ACC112 (cell line): ENCODE results near the gene RPAP2.
"Not testable (repeated sequence)": the region's sequence is repeated elsewhere in the genome, so short reads cannot be mapped to it uniquely, and the experiment has no call there.

Experiments used
- H2AFZ ChIP-seq: fragments of 200-600 bp; sonication (generic); one replicate; pipeline ENCODE4 v1.6.0; 2017; ENCODE audit warnings: antibody characterized with exemption, low read length; ENCODE audit not compliant: unreplicated experiment
- H3K27ac ChIP-seq: fragments of 200-600 bp; sonication (generic); 2 replicates; pipeline ENCODE4 v1.5.1; 2014; ENCODE audit warnings: low read depth, mild to moderate bottlenecking, antibody characterized with exemption, low read length, moderate library complexity
- H3K27me3 ChIP-seq: fragments of 200-600 bp; sonication (generic); 2 replicates; pipeline ENCODE4 v1.6.1; 2014; ENCODE audit warnings: mild to moderate bottlenecking, antibody characterized with exemption, low read length, moderate library complexity, mixed read lengths; ENCODE audit not compliant: insufficient read depth
- H3K36me3 ChIP-seq: fragments of 200-600 bp; sonication (generic); 2 replicates; pipeline ENCODE4 v1.6.1; 2016; ENCODE audit warnings: mild to moderate bottlenecking, antibody characterized with exemption, low read length, moderate library complexity, mixed read lengths; ENCODE audit not compliant: insufficient read depth
- H3K4me1 ChIP-seq: fragments of 200-600 bp; sonication (generic); one replicate; pipeline ENCODE4 v1.6.1; 2016; ENCODE audit warnings: low read length, mixed read lengths; ENCODE audit not compliant: insufficient read depth, unreplicated experiment, control insufficient read depth
- H3K4me3 ChIP-seq: fragments of 200-600 bp; sonication (generic); 2 replicates; pipeline ENCODE4 v1.5.1; 2014; ENCODE audit warnings: mild to moderate bottlenecking, low read depth, low read length
- H3K79me2 ChIP-seq: fragments of 200-600 bp; sonication (generic); one replicate; pipeline ENCODE4 v1.6.0; 2016; ENCODE audit warnings: low read length; ENCODE audit not compliant: control insufficient read depth, unreplicated experiment, insufficient read depth

Gene RPAP2

DNA sequence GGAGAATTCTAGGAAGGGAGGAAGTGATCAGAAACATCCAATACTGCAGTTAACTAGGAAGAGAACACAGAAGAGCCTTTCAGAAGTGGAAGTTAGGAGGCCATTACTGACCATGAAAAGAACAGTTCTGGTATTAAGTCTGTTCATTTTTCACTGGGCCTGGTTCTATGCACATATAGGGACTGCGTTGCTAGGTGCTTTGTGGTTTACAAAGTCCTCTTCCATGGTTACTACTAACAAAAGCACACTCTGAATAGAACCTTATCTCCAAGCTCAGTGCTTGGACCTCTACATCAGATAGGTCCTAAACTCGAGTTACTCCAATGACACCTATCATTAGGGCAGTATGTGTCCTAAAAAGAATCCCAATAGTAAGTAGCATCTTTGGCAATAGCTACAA, 75.4 kb downstream of the RPAP2 start:
- H3K79me2 ChIP-seq: no peaks in the 10 kb centered on the region
- H3K27me3 ChIP-seq: no peaks in the 10 kb centered on the region
- no peaks in the 10 kb centered on the region for H3K36me3 ChIP-seq
- H3K4me1 ChIP-seq: no peaks in the 10 kb centered on the region
- no peak overlapping the region for H3K27ac ChIP-seq
- H3K4me3 ChIP-seq: no peak overlapping the region
- no peak overlapping the region for H2AFZ ChIP-seq

DNA sequence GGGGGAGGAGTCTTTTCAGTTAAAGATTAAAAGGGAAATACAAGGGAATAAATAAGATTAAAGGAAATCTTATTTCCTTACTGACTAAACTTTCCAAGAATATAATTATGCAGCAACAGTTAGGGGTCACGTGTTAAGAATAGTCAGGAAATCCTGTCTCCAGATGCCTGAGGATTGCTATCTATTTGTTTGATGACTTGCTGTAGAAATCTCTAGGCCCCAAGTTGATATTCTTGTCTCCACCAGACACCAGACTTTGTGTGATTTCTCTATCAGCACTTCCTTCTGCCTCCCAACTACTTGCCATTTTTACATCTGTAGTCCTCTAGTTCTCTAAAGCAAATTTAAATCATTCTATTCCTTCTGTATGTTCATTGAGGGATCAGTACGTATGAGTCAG, 77.5 kb downstream of the RPAP2 start:
- Histone ChIP-seq H2AFZ (no peak overlapping the region), H3K27ac (no peak overlapping the region), H3K4me3 (no peak overlapping the region), H3K4me1 (no peaks in the 10 kb centered on the region), H3K27me3 (no peaks in the 10 kb centered on the region), H3K36me3 (no peaks in the 10 kb centered on the region), H3K79me2 (no peaks in the 10 kb centered on the region)

DNA sequence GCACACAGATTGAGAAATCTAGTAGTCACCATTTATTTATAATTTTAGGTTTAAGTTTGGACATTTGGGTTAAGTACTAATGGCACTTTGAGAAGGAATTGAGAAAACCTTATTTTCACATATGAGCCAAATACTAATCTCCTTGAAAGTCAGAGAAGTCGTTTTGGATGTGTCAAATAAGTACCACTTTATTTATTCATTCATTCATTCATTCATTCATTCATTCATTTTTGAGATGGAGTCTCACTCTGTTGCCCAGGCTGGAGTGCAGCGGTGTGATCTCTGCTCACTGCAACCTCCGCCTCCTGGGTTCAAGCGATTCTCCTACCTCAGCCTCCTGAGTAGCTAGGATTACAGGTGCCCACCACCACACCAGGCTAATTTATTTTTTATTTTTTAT, 79.1 kb downstream of the RPAP2 start:
- not testable (repeated sequence) for H3K4me1 ChIP-seq, H3K36me3 ChIP-seq, H3K4me3 ChIP-seq, H3K79me2 ChIP-seq, H3K27ac ChIP-seq, H3K27me3 ChIP-seq, H2AFZ ChIP-seq

DNA sequence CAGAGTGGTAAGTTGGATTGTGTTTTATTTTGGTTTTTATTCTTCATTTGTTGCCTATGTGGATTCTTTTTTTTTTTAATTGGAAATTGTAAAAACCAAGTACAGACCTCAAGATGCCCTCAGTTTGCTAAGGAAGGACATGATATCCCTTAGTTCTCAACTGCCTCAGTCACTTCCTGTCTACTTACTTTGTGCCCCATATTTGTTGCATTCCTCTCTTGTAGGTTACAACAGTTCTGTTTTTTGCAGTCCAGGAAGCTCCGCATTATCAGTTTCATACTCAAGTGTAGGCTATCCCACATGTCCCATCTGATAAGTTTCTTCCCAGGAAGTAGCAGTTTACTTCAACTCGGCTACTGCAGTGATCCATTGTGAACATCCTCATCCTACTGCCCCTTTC, 82.0 kb downstream of the RPAP2 start:
- H3K4me1 ChIP-seq: no peaks in the 10 kb centered on the region
- no peak overlapping the region for H3K4me3 ChIP-seq
- H3K27ac ChIP-seq: no peak overlapping the region
- H3K27me3 ChIP-seq: no peaks in the 10 kb centered on the region
- H3K79me2 ChIP-seq: no peaks in the 10 kb centered on the region
- H3K36me3 ChIP-seq: no peaks in the 10 kb centered on the region
- no peak overlapping the region for H2AFZ ChIP-seq

- H3K79me2 ChIP-seq, H3K27me3 ChIP-seq, H3K36me3 ChIP-seq, H3K4me3 ChIP-seq, H3K27ac ChIP-seq, H2AFZ ChIP-seq, H3K4me1 ChIP-seq: not testable (repeated sequence)
Observed at GRCh38 chr1:92393966-92394365, 95.1 kb downstream of the RPAP2 start.

GRCh38 chr1:92398519-92398918, 99.7 kb downstream of the RPAP2 start:
- Histone ChIP-seq H2AFZ (no peak overlapping the region), H3K27ac (no peak overlapping the region), H3K4me3 (no peak overlapping the region), H3K79me2 (no peaks in the 10 kb centered on the region), H3K27me3 (no peaks in the 10 kb centered on the region), H3K4me1 (no peaks in the 10 kb centered on the region), H3K36me3 (no peaks in the 10 kb centered on the region)

DNA sequence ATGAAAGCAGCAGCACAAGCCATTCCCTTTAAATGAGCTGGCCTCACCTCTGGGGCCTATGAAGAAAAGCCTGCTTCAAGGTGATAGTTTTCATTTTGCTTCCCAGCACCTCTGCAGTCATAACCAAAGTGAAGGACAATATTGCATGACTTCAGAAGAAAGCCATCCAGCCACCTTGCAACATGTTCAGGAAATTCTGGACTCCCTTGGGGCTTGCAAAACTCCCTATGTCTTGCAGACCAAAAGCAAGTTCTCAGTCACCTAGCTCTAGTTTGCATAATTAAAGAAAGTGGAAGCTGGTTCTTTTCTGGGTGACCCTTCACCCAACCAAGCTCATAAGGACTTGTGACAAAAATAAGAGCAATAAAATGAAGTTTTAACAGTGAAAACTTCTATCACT, 100.2 kb downstream of the RPAP2 start:
- no peaks in the 10 kb centered on the region for H3K79me2 ChIP-seq
- H2AFZ ChIP-seq: no peak overlapping the region
- no peak overlapping the region for H3K27ac ChIP-seq
- no peaks in the 10 kb centered on the region for H3K4me1 ChIP-seq
- no peaks in the 10 kb centered on the region for H3K27me3 ChIP-seq
- H3K4me3 ChIP-seq: no peak overlapping the region
- H3K36me3 ChIP-seq: no peaks in the 10 kb centered on the region

DNA sequence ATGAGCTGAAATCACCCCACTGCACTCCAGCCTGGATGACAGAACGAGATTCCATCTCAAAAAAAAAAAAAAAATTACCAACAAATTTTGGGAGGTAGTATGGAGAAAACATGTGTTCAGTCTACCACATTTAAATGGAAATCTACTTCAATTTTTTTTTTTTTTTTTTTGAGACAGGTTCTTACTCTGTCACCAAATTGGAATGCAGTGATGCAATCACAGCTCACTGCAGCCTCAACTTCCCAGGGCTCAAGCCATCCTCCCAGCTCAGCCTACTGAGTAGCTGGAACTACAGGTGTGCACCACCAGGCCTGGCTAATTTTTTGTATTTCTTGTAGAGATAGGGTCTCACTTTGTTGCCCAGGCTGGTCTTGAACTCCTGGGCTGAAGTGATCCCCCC, 105.8 kb downstream of the RPAP2 start:
- no peak overlapping the region for H2AFZ ChIP-seq
- no peak overlapping the region for H3K4me3 ChIP-seq
- no peaks in the 10 kb centered on the region for H3K36me3 ChIP-seq
- H3K27ac ChIP-seq: no peak overlapping the region
- no peaks in the 10 kb centered on the region for H3K79me2 ChIP-seq
- H3K4me1 ChIP-seq: no peaks in the 10 kb centered on the region
- H3K27me3 ChIP-seq: no peaks in the 10 kb centered on the region

DNA sequence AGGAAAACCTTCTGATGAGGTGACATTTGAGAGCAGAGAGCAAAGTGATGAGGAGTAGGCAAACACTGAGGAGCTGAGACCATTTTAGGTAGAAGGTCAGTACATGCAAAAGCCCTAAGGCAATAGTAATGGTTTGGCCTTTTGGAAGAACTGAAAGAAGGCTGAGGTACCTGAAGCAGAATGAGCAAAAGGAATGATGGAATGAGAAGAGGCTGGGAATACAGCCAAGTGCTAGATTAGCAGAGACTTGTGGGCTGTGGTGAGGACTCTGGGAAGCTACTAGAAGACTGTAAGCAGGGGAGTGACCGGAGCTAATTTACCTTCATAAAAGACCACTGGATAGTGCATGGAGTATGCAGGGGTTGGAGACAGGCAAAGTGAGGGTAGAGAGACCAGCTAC, 110.0 kb downstream of the RPAP2 start:
- H3K27me3 ChIP-seq: no peaks in the 10 kb centered on the region
- H3K27ac ChIP-seq: no peak overlapping the region
- H3K79me2 ChIP-seq: no peaks in the 10 kb centered on the region
- H3K4me1 ChIP-seq: no peaks in the 10 kb centered on the region
- no peak overlapping the region for H2AFZ ChIP-seq
- no peak overlapping the region for H3K4me3 ChIP-seq
- H3K36me3 ChIP-seq: no peaks in the 10 kb centered on the region

DNA sequence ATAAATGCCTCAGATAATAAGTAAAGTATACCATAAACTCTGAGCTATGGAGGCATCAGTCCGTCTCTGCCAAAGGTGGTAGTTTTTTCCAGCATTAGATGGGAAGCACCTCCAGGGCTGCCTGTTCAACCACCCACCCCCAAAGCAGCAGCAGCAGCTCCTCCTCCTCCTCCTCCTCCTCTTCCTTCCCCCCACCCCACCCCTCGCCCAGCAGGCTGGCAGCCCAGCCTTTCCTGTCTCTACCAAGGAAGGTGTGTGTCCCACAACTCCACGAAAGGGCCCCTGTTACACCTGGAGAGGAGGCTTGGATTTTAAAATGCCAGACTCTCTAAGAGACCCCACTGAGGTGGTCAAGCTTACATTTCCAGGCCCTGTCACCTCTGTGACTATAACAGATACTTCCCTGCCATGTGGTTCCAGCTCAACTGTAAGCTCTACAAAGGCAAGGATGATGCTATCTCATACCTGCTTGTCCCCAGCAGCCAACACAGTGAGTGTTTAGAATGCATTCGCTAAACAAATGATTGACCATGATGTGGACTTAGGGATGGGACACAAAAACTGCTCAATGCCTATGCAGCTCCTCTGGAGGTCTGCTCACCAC, 111.2 kb downstream of the RPAP2 start:
- Histone ChIP-seq H3K4me1 (no peaks in the 10 kb centered on the region), H2AFZ (no peak overlapping the region), H3K36me3 (no peaks in the 10 kb centered on the region), H3K79me2 (no peaks in the 10 kb centered on the region), H3K27ac (no peak overlapping the region), H3K27me3 (no peaks in the 10 kb centered on the region), H3K4me3 (no peak overlapping the region)

DNA sequence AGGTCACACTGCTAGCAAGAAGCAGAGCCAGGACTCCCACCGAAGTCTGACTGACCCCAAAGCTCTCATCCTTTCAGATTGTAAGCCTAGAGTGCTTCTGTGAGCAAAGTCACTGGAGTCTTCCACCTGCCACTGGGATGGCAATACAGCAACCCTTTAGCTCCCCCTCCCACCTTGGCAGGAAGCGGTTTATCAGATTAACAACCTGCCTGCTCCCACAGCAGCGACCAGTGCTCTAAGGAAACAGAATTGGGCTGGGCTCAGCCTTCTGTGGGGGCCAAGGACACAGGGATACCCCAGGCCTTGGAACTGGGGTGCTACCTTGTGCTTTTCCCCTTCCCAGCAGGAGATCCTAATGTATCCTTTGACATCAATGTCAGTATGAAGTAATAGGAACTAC, 111.8 kb downstream of the RPAP2 start:
- Histone ChIP-seq H3K27me3 (no peaks in the 10 kb centered on the region), H3K36me3 (no peaks in the 10 kb centered on the region), H3K27ac (no peak overlapping the region), H3K79me2 (no peaks in the 10 kb centered on the region), H3K4me3 (no peak overlapping the region), H3K4me1 (no peaks in the 10 kb centered on the region), H2AFZ (no peak overlapping the region)
